Hepatocyte (in vitro differentiated cells): ENCODE data around the gene THSD4. TPM values are rescaled to one million over a fixed set of nuclear protein-coding genes. Genes with fewer than 3 reads are reported as not detected.

Source experiments
- DNase-seq: peaks from one replicate; pipeline ENCODE4 v3.0.0-alpha.2; 2016; ENCODE audit warnings: low spot score
- H2AFZ ChIP-seq: fragments of 200-600 bp; sonication (generic); 2 replicates; pipeline ENCODE4 v1.6.0; 2016; ENCODE audit warnings: antibody characterized with exemption, mild to moderate bottlenecking
- H3K27ac ChIP-seq: fragments of 200-600 bp; sonication (generic); 2 replicates; pipeline ENCODE4 v1.5.1; 2016; ENCODE audit warnings: mild to moderate bottlenecking
- H3K27me3 ChIP-seq: fragments of 200-600 bp; sonication (generic); 2 replicates; pipeline ENCODE4 v1.6.1; 2016
- H3K36me3 ChIP-seq: fragments of 200-600 bp; sonication (generic); replicated peaks from 2 replicates; pipeline ENCODE4 v1.5.1; 2016; ENCODE audit warnings: low read depth; ENCODE audit not compliant: insufficient read depth
- H3K4me1 ChIP-seq: fragments of 200-600 bp; sonication (generic); 2 replicates; pipeline ENCODE4 v1.5.1; 2016; ENCODE audit warnings: mild to moderate bottlenecking, moderate library complexity; ENCODE audit not compliant: insufficient read depth
- H3K4me2 ChIP-seq: fragments of 200-600 bp; sonication (generic); 2 replicates; pipeline ENCODE4 v1.6.0; 2016
- H3K4me3 ChIP-seq: fragments of 200-600 bp; sonication (generic); 2 replicates; pipeline ENCODE4 v1.5.1; 2016; ENCODE audit warnings: mild to moderate bottlenecking
- H3K79me2 ChIP-seq: fragments of 200-600 bp; sonication (generic); 2 replicates; pipeline ENCODE4 v1.6.0; 2017; ENCODE audit warnings: mild to moderate bottlenecking
- H3K9me2 ChIP-seq: fragments of 200-600 bp; sonication (generic); replicated peaks from 2 replicates; pipeline ENCODE4 v1.6.0; 2017; ENCODE audit warnings: mild to moderate bottlenecking; ENCODE audit not compliant: insufficient read depth
- H3K9me3 ChIP-seq: fragments of 200-600 bp; sonication (generic); 2 replicates; pipeline ENCODE4 v1.5.1; 2016; ENCODE audit warnings: low read depth, mild to moderate bottlenecking
- H4K20me1 ChIP-seq: fragments of 200-600 bp; sonication (generic); 2 replicates; pipeline ENCODE4 v1.6.0; 2016; ENCODE audit warnings: mild to moderate bottlenecking; ENCODE audit not compliant: insufficient read depth, poor library complexity, severe bottlenecking
- EZH2 ChIP-seq: fragments of 200-600 bp; sonication (generic); IDR thresholded peaks from 2 replicates; pipeline ENCODE4 v1.6.1; 2016; ENCODE audit warnings: antibody characterized with exemption, mild to moderate bottlenecking, borderline replicate concordance
- EZH2phosphoT487 ChIP-seq: fragments of 200-600 bp; sonication (generic); IDR thresholded peaks from one replicate; pipeline ENCODE4 v1.6.1; 2018; ENCODE audit warnings: antibody characterized with exemption, mild to moderate bottlenecking, low read depth, moderate library complexity; ENCODE audit not compliant: unreplicated experiment, severe bottlenecking
- WGBS: methylation state at CpG from one replicate; pipeline ENCODE4 v1.1.6; 2016; ENCODE audit warnings: low lambda C conversion rate; ENCODE audit errors: missing lambda C conversion rate; 5-methylcytosine and 5-hydroxymethylcytosine counted together
- polyA plus RNA-seq: library from polyadenylated mRNA; unstranded; fragments of >200 nt; fragmentation: Nextera tagmentation; extraction: Ambion mirVana; gene quantifications from 2 replicates; pipeline ENCODE4 v1.2.1, GENCODE V29; 2016
- total RNA-seq: library from RNA; depleted of rRNA; stranded (reverse); fragments of >200 nt; gene quantifications from 2 replicates; pipeline ENCODE4 v1.2.3, GENCODE V29; 2014
- TF ChIP-seq, protein P1 (sequence below): fragments of 200-600 bp; sonication (generic); IDR thresholded peaks from 2 replicates; pipeline ENCODE4 v1.5.1; 2016; ENCODE audit warnings: antibody characterized with exemption, mild to moderate bottlenecking; ENCODE audit not compliant: poor library complexity

Gene THSD4
- total and polyA plus RNA-seq, 2 experiments from 2014 or later = 4.3 to 7.0 TPM

DNA sequence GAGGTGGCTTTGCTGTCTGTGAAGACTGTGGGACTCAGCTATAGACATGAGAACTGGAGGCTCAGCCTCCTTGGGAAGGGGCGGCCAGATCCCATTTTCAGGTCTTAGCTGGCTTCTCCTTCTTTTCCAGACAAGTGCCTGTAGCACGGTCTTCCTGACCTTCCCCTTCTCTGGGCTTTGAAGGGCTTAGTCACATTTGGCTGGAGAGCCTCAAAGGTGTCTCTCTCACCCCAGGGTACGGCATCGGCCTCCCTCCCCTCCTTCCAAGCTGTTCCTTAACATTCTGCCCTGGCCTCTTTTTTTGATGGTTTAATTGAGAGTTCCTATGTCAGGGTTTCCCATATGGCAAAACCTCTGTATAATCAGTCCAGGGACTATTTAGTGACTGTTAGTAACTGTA, 242.7 kb downstream of the THSD4 start:
- no peaks in the 10 kb centered on the region for H3K9me2 ChIP-seq
- no peaks in the 10 kb centered on the region for H3K79me2 ChIP-seq
- 93% methylated on average over 4 of the region's 4 CpGs for WGBS
- no peak for DNase-seq
- H4K20me1 ChIP-seq = no peaks in the 10 kb centered on the region
- H3K9me3 ChIP-seq = no peaks in the 10 kb centered on the region
- no peaks in the 10 kb centered on the region for H3K36me3 ChIP-seq
- no peak overlapping the region for H2AFZ ChIP-seq
- no peak overlapping the region for H3K27ac ChIP-seq
- peaks cover 15% of the 10 kb centered on the region for H3K4me1 ChIP-seq
- H3K4me3 ChIP-seq = no peak overlapping the region
- TF ChIP-seq EZH2 (no peak), EZH2phosphoT487 (no peak)
- TF ChIP-seq, protein P1, sequence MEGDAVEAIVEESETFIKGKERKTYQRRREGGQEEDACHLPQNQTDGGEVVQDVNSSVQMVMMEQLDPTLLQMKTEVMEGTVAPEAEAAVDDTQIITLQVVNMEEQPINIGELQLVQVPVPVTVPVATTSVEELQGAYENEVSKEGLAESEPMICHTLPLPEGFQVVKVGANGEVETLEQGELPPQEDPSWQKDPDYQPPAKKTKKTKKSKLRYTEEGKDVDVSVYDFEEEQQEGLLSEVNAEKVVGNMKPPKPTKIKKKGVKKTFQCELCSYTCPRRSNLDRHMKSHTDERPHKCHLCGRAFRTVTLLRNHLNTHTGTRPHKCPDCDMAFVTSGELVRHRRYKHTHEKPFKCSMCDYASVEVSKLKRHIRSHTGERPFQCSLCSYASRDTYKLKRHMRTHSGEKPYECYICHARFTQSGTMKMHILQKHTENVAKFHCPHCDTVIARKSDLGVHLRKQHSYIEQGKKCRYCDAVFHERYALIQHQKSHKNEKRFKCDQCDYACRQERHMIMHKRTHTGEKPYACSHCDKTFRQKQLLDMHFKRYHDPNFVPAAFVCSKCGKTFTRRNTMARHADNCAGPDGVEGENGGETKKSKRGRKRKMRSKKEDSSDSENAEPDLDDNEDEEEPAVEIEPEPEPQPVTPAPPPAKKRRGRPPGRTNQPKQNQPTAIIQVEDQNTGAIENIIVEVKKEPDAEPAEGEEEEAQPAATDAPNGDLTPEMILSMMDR = no peak
- H3K4me2 ChIP-seq = peak overlapping the region; percentile 49
- H3K27me3 ChIP-seq = no peaks in the 10 kb centered on the region

DNA sequence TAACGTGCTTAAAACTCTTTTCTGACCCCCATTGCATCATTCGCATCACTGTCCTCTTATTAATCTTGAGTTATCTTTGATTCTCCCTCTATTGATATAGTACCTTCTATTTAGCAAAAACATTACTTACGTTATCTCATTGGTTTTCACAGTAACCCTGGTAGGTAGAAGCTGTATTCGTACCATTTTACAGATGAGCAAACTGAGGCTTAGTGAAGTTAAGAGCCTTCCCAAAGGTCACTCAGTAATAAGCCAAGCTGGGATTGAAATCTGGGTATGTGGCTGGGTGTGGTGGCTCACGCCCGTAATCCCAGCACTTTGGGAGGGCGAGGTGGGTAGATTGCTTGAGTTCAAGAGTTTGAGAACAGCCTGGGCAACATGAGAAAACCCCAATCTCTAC, 244.0 kb downstream of the THSD4 start:
- Histone ChIP-seq H3K4me3 (no peak overlapping the region), H3K27me3 (no peaks in the 10 kb centered on the region), H3K4me2 (no peak overlapping the region), H4K20me1 (no peaks in the 10 kb centered on the region), H2AFZ (no peak overlapping the region), H3K27ac (no peak overlapping the region), H3K36me3 (no peaks in the 10 kb centered on the region), H3K79me2 (no peaks in the 10 kb centered on the region), H3K9me2 (no peaks in the 10 kb centered on the region), H3K4me1 (peaks cover 11% of the 10 kb centered on the region), H3K9me3 (no peaks in the 10 kb centered on the region)
- no peak for DNase-seq
- WGBS = 87% methylated on average over 7 of the region's 7 CpGs
- TF ChIP-seq, protein P1 = no peak
- TF ChIP-seq EZH2 = no peak
- TF ChIP-seq EZH2phosphoT487 = no peak

DNA sequence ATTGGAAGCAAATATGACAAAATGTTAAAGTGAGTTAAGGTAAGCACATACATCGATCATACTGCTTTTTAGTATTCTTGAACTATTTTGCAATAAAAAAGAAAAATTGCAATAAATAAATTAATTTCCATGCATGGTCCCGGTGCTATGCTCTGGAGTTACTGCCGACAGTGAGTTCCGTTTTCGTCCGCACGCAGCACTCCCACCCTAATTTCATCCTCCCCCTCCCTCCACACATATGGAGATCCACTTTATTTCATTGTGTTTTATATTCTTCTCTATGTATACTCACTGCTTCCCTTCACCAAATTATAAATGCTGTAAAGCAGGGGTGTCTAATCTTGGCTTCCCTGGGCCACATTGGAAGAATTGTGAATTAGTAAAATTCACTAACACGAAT, 247.3 kb downstream of the THSD4 start:
- H3K4me3 ChIP-seq = no peak overlapping the region
- no peak overlapping the region for H2AFZ ChIP-seq
- no peak overlapping the region for H3K27ac ChIP-seq
- no peaks in the 10 kb centered on the region for H3K36me3 ChIP-seq
- no peaks in the 10 kb centered on the region for H3K27me3 ChIP-seq
- TF ChIP-seq EZH2 (no peak), EZH2phosphoT487 (no peak)
- TF ChIP-seq, protein P1 = no peak
- no peaks in the 10 kb centered on the region for H4K20me1 ChIP-seq
- H3K9me2 ChIP-seq = no peaks in the 10 kb centered on the region
- DNase-seq = no peak
- peaks cover 4% of the 10 kb centered on the region for H3K4me1 ChIP-seq
- H3K9me3 ChIP-seq = no peaks in the 10 kb centered on the region
- H3K79me2 ChIP-seq = no peaks in the 10 kb centered on the region
- H3K4me2 ChIP-seq = no peak overlapping the region
- 93% methylated on average over 8 of the region's 8 CpGs for WGBS
